A549 (cell line): ENCODE data around the gene CSDE1. TPM values are rescaled to one million over a fixed set of nuclear protein-coding genes. Genes with fewer than 3 reads are reported as not detected.

ENCODE experiments used
- ATAC-seq, 2 experiments: fragments of 200-7000 bp in 1 of 2; fragments of >200 bp in 1 of 2; cut with Nextera tagmentation in 1 of 2; cut with Tn5 transposase in 1 of 2; 3 replicates each; pipeline versions ENCODE4 v1.8.0 to v1.9.1; 2018 to 2020; ENCODE audit warnings: mild to moderate bottlenecking in 1 of 2, moderate library complexity in 1 of 2
- CTCF ChIA-PET: fragments of 300-600 bp; sonication (Branson Sonifier 250); formaldehyde crosslinking; extraction: SDS; loops from one replicate; lab custom pipeline; 2021; ENCODE audit warnings: antibody characterized with exemption, inconsistent platforms; lab: Yijun Ruan, JAX
- POLR2A ChIA-PET: fragments of 350-600 bp; formaldehyde crosslinking; extraction: SDS; loops from one replicate; lab custom pipeline; 2021; ENCODE audit warnings: antibody characterized with exemption, inconsistent platforms; lab: Yijun Ruan, JAX
- DNase-seq, 2 experiments: peaks; one replicate each; pipeline versions ENCODE4 v3.0.0 to v3.0.0-alpha.2; 2011 to 2016; ENCODE audit warnings: low read depth in 1 of 2, low spot score in 1 of 2
- FAIRE-seq: peaks from 2 replicates; lab custom pipeline; 2011; peaks lifted over from hg19 to GRCh38; lab: Jason Lieb, UNC
- H3K27ac ChIP-seq, 2 experiments: fragments of >200 bp; sonication (Bioruptor Twin); formaldehyde crosslinking; 3 replicates each; pipeline ENCODE4 v1.5.1; 2016 to 2017
- H3K4me1 ChIP-seq: fragments of >200 bp; sonication (Bioruptor Twin); formaldehyde crosslinking; 3 replicates; pipeline ENCODE4 v1.6.1; 2016
- H3K4me2 ChIP-seq: fragments of >200 bp; sonication (Bioruptor Twin); formaldehyde crosslinking; 3 replicates; pipeline ENCODE4 v1.6.1; 2016
- H3K4me3 ChIP-seq: fragments of >200 bp; sonication (Bioruptor Twin); formaldehyde crosslinking; 3 replicates; pipeline ENCODE4 v1.5.1; 2016
- H3K9me3 ChIP-seq: fragments of >200 bp; sonication (Bioruptor Twin); formaldehyde crosslinking; 3 replicates; pipeline ENCODE4 v1.6.1; 2016
- ATOH8 ChIP-seq: fragments of 250-450 bp; sonication (Bioruptor Pico); IDR thresholded peaks from 2 replicates; pipeline ENCODE4 v1.5.0; 2020; ENCODE audit warnings: low read depth, mild to moderate bottlenecking, moderate library complexity
- BHLHE40 ChIP-seq: IDR thresholded peaks from 2 replicates; pipeline ENCODE4 v1.6.1; 2012; ENCODE audit warnings: low read depth, low read length, inconsistent platforms
- CBX2 ChIP-seq: fragments of 200-600 bp; sonication (generic); IDR thresholded peaks from 2 replicates; pipeline ENCODE4 v1.6.1; 2016; ENCODE audit warnings: low read depth, mild to moderate bottlenecking, borderline replicate concordance
- CBX8 ChIP-seq: fragments of 200-600 bp; sonication (generic); IDR thresholded peaks from 2 replicates; pipeline ENCODE4 v1.6.1; 2016
- CEBPB ChIP-seq, 2 experiments: fragments of >200 bp in 1 of 2; sonication (Bioruptor Twin) in 1 of 2; formaldehyde crosslinking in 1 of 2; IDR thresholded peaks; 2 replicates each; pipeline ENCODE4 v1.6.1; 2012 to 2016
- CHD2 ChIP-seq: fragments of 150-350 bp; IDR thresholded peaks from 2 replicates; pipeline ENCODE4 v1.6.1; 2014; ENCODE audit warnings: low read length; ENCODE audit not compliant: partially characterized antibody
- E2F6 ChIP-seq: IDR thresholded peaks from 2 replicates; pipeline ENCODE4 v1.6.1; 2012; ENCODE audit warnings: low read depth, borderline replicate concordance
- EHF ChIP-seq: fragments of 250-450 bp; sonication (Bioruptor Pico); IDR thresholded peaks from 2 replicates; pipeline ENCODE4 v1.5.0; 2020; ENCODE audit warnings: mild to moderate bottlenecking
- EHMT2 ChIP-seq: fragments of 200-600 bp; sonication (generic); IDR thresholded peaks from 2 replicates; pipeline ENCODE4 v1.6.1; 2016; ENCODE audit warnings: antibody characterized with exemption, low read depth, mild to moderate bottlenecking, moderate library complexity
- EP300 ChIP-seq, 2 experiments: fragments of >200 bp; sonication (Bioruptor Twin); formaldehyde crosslinking; IDR thresholded peaks; 2 replicates in 1 of 2; 3 replicates in 1 of 2; pipeline ENCODE4 v1.6.1; 2016 to 2017
- HEYL ChIP-seq: fragments of 250-450 bp; sonication (Bioruptor Pico); IDR thresholded peaks from 2 replicates; pipeline ENCODE4 v1.8.0; 2021; ENCODE audit warnings: mild to moderate bottlenecking, moderate library complexity
- HMGXB4 ChIP-seq: fragments of 250-450 bp; sonication (Bioruptor Pico); IDR thresholded peaks from 2 replicates; pipeline ENCODE4 v1.5.0; 2021; ENCODE audit warnings: mild to moderate bottlenecking, moderate library complexity, borderline replicate concordance
- HOXB13 ChIP-seq: fragments of 250-450 bp; sonication (Bioruptor Pico); IDR thresholded peaks from 2 replicates; pipeline ENCODE4 v1.5.0; 2020; ENCODE audit warnings: low read depth, mild to moderate bottlenecking, moderate library complexity
- JUNB ChIP-seq: fragments of >200 bp; sonication (Bioruptor Twin); formaldehyde crosslinking; IDR thresholded peaks from 2 replicates; pipeline ENCODE4 v1.6.1; 2016
- KDM1A ChIP-seq: fragments of 200-600 bp; sonication (generic); IDR thresholded peaks from 2 replicates; pipeline ENCODE4 v1.6.1; 2016; ENCODE audit warnings: low read depth, mild to moderate bottlenecking
- KDM5A ChIP-seq: fragments of 200-600 bp; sonication (generic); IDR thresholded peaks from 2 replicates; pipeline ENCODE4 v1.6.1; 2016; ENCODE audit warnings: antibody characterized with exemption, mild to moderate bottlenecking
- MAFK ChIP-seq: fragments of 450-650 bp; IDR thresholded peaks from 2 replicates; pipeline ENCODE4 v1.6.1; 2014; ENCODE audit not compliant: partially characterized antibody
- MAX ChIP-seq: IDR thresholded peaks from 2 replicates; pipeline ENCODE4 v1.6.1; 2012
- MAZ ChIP-seq: fragments of 150-350 bp; IDR thresholded peaks from 2 replicates; pipeline ENCODE4 v1.6.1; 2014; ENCODE audit warnings: antibody characterized with exemption, low read depth, low read length, borderline replicate concordance
- MYC ChIP-seq: IDR thresholded peaks from 2 replicates; pipeline ENCODE4 v1.6.1; 2012; ENCODE audit warnings: mild to moderate bottlenecking, inconsistent platforms, low read length, improper control_type of control experiment, borderline replicate concordance
- NPAS2 ChIP-seq: fragments of 250-450 bp; sonication (Bioruptor Pico); IDR thresholded peaks from 2 replicates; pipeline ENCODE4 v1.8.0; 2022; ENCODE audit warnings: mild to moderate bottlenecking, moderate library complexity, borderline replicate concordance
- NR3C1 ChIP-seq: fragments of >200 bp; sonication (Bioruptor Twin); formaldehyde crosslinking; IDR thresholded peaks from 3 replicates; pipeline ENCODE4 v1.6.1; 2017
- POLR2AphosphoS2 ChIP-seq: conservative IDR thresholded peaks from 2 replicates; pipeline ENCODE4 v1.6.1; 2012; ENCODE audit warnings: low read length, improper control_type of control experiment, inconsistent platforms
- RARB ChIP-seq: fragments of 250-450 bp; sonication (Bioruptor Pico); IDR thresholded peaks from 2 replicates; pipeline ENCODE4 v1.8.0; 2021; ENCODE audit warnings: mild to moderate bottlenecking, moderate library complexity
- RNF2 ChIP-seq: fragments of 200-600 bp; sonication (generic); IDR thresholded peaks from 2 replicates; pipeline ENCODE4 v1.6.1; 2016; ENCODE audit warnings: low read depth, mild to moderate bottlenecking, antibody characterized with exemption, moderate library complexity, borderline replicate concordance
- TFCP2L1 ChIP-seq: fragments of 250-450 bp; sonication (Bioruptor Pico); IDR thresholded peaks from 2 replicates; pipeline ENCODE4 v1.5.0; 2021; ENCODE audit warnings: mild to moderate bottlenecking
- TP53 ChIP-seq: fragments of 250-450 bp; sonication (Bioruptor Pico); IDR thresholded peaks from 2 replicates; pipeline ENCODE4 v1.5.0; 2021; ENCODE audit warnings: mild to moderate bottlenecking, moderate library complexity
- USF2 ChIP-seq: fragments of 450-650 bp; IDR thresholded peaks from 2 replicates; pipeline ENCODE4 v1.6.1; 2014; ENCODE audit warnings: antibody characterized with exemption
- ZC3H11A ChIP-seq: fragments of 450-650 bp; IDR thresholded peaks from 2 replicates; pipeline ENCODE4 v1.6.1; 2014; ENCODE audit warnings: antibody characterized with exemption, mild to moderate bottlenecking
- ZNF302 ChIP-seq: fragments of 250-450 bp; sonication (Bioruptor Pico); IDR thresholded peaks from 2 replicates; pipeline ENCODE4 v1.9.0; 2021; ENCODE audit warnings: inconsistent platforms, mild to moderate bottlenecking, moderate library complexity
- WGBS: methylation state at CpG from one replicate; pipeline ENCODE4 v1.1.6; 2017; ENCODE audit errors: missing lambda C conversion rate; 5-methylcytosine and 5-hydroxymethylcytosine counted together
- polyA plus RNA-seq, 4 experiments: library from polyadenylated mRNA; depleted of rRNA in 3 of 4; stranded (reverse); fragments of >200 nt; fragmentation: RNase III in 1 of 4; extraction: RNeasy Plus Mini Kit Qiagen cat#74134 plus additional on column Dnase treatment in 1 of 4; gene quantifications; 2 replicates in 3 of 4; 3 replicates in 1 of 4; pipeline ENCODE4 v1.2.3, GENCODE V29; 2011 to 2017

The CSDE1 gene
- polyA plus RNA-seq, 2 of the 4 experiments (the other 2 are of a cell fraction): 199 to 236 TPM

GRCh38 chr1:114725230-114725629 lies 32.6 kb downstream of the CSDE1 start:
- FAIRE-seq: no peak

GRCh38 chr1:114723915-114724314 lies 33.9 kb downstream of the CSDE1 start:
- H3K9me3 ChIP-seq: no peaks in the 10 kb centered on the region
- POLR2A ChIA-PET: no interaction called here
- no peaks in the 10 kb centered on the region for H3K4me1 ChIP-seq
- no peak overlapping the region for H3K4me3 ChIP-seq
- 89% methylated on average over 1 of the region's 1 CpG for WGBS
- no peak overlapping the region for H3K27ac ChIP-seq
- DNase-seq: no peak
- TF ChIP-seq HOXB13 (CRISPR knock-in tag): no peak
- no peak for TF ChIP-seq TFCP2L1 (CRISPR knock-in tag)
- TF ChIP-seq BHLHE40: no peak
- no peak for TF ChIP-seq EHMT2
- TF ChIP-seq, all 56 proteins: peak for 0
- no peak for FAIRE-seq
- CTCF ChIA-PET: interaction anchor here (0.7 kb wide), 1 partner anchor 43 kb away, joined by 3 read pairs; no protein-coding TSS in a partner anchor
- H3K4me2 ChIP-seq: no peak overlapping the region
- no peak for ATAC-seq

More at GRCh38 chr1:114725230-114725629, 32.6 kb downstream of the CSDE1 start:
- CTCF ChIA-PET: no interaction called here
- ATAC-seq (no peak), DNase-seq (no peak)
- H3K4me3 ChIP-seq: no peak overlapping the region
- POLR2A ChIA-PET: no interaction called here
- 88% methylated on average over 1 of the region's 1 CpG for WGBS
- TF ChIP-seq MAX (no peak), ATOH8 (CRISPR knock-in tag) (no peak), HOXB13 (CRISPR knock-in tag) (no peak), NR3C1 (no peak), E2F6 (no peak), CEBPB (IDR thresholded peaks at IDR 0.05) (no peak), POLR2AphosphoS2 (no peak), EP300 (IDR thresholded peaks at IDR 0.05) (no peak), ZC3H11A (no peak), MAZ (no peak), KDM1A (no peak)
- no peak overlapping the region for H3K27ac ChIP-seq
- no peaks in the 10 kb centered on the region for H3K4me1 ChIP-seq
- H3K4me2 ChIP-seq: no peak overlapping the region
- H3K9me3 ChIP-seq: no peaks in the 10 kb centered on the region

GRCh38 chr1:114723457-114723856 lies 34.3 kb downstream of the CSDE1 start:
- CTCF ChIA-PET: interaction anchor here (0.7 kb wide), 1 partner anchor 44 kb away, joined by 3 read pairs; no protein-coding TSS in a partner anchor
- no peak for ATAC-seq

More at GRCh38 chr1:114723457-114723856, 34.3 kb downstream of the CSDE1 start:
- Histone ChIP-seq H3K9me3 (no peaks in the 10 kb centered on the region), H3K4me3 (no peak overlapping the region), H3K27ac (no peak overlapping the region), H3K4me2 (no peak overlapping the region), H3K4me1 (no peaks in the 10 kb centered on the region)
- FAIRE-seq: no peak
- DNase-seq: no peak
- 0% methylated on average over 1 of the region's 1 CpG for WGBS
- TF ChIP-seq TP53 (no peak), RARB (CRISPR knock-in tag) (no peak), CBX8 (no peak), USF2 (no peak), MYC (no peak), JUNB (no peak), MAFK (no peak), ZNF302 (CRISPR knock-in tag) (no peak), CEBPB (IDR thresholded peaks at IDR 0.05) (no peak), HEYL (no peak), EHF (CRISPR knock-in tag) (no peak), NPAS2 (no peak), HMGXB4 (CRISPR knock-in tag) (no peak), CHD2 (no peak), RNF2 (no peak), KDM5A (no peak), KDM1A (no peak), CBX2 (no peak)
- POLR2A ChIA-PET: no interaction called here
